ENCODE results near the gene SLC23A2.

Gene SLC23A2

DNA sequence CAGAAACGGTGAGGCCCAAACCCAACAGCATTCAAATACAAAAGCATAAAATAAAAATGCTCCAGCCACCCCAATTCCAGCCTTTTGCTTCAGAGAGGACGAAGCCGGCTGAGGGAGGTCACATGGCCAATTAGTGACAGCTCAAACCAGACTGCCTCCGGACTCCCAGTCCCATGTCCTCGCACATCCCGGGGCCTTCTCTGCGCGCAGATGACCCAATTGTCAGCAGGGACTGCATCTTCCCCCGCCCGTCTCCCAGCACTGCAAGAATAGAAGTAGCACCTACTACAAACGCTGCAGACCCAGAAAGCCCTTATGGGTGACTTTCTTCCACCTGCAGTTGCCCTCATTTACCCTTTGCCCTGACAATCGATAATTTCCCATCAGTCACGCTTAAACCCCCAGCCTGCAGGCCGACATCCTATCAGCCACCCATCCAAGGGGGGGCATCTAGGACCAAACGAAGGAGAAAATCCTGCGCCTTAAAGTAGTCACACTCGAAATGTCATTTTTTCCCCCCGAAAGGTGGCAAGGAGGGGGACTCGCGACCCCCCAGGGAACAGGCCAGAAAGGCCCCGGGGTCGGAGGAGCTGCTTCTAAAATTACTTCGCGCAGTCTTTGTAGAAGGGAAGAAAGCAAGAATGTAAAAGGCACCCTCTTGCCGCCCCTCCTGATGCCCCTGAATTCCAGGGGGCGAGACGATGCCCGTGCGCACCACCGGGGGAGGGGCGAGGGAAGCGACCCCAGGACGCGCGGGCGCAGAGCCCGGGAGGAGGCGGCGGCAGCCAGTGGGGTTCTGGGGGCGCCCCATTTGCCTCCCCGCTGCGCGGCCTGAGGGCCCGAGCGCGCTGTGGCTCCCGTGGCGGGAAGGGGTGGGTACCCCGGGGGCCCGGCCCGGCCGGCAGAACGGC, 792 bp downstream of the SLC23A2 start:
- Histone ChIP-seq H3K9me3 (ENCODE audit: severe bottlenecking) (no peaks in the 10 kb centered on the region), H3K27ac (ENCODE audit: poor library complexity, severe bottlenecking) (peak overlapping the region; percentile 12), H3K4me3 (ENCODE audit: severe bottlenecking) (peak overlapping the region; percentile 92), H3K36me3 (ENCODE audit: low read depth) (no peaks in the 10 kb centered on the region), H3K27me3 (ENCODE audit: insufficient read depth, poor library complexity, severe bottlenecking) (no peaks in the 10 kb centered on the region), H3K4me1 (ENCODE audit: insufficient read depth, poor library complexity, severe bottlenecking) (peaks cover 16% of the 10 kb centered on the region)
- TF ChIP-seq, protein P1, sequence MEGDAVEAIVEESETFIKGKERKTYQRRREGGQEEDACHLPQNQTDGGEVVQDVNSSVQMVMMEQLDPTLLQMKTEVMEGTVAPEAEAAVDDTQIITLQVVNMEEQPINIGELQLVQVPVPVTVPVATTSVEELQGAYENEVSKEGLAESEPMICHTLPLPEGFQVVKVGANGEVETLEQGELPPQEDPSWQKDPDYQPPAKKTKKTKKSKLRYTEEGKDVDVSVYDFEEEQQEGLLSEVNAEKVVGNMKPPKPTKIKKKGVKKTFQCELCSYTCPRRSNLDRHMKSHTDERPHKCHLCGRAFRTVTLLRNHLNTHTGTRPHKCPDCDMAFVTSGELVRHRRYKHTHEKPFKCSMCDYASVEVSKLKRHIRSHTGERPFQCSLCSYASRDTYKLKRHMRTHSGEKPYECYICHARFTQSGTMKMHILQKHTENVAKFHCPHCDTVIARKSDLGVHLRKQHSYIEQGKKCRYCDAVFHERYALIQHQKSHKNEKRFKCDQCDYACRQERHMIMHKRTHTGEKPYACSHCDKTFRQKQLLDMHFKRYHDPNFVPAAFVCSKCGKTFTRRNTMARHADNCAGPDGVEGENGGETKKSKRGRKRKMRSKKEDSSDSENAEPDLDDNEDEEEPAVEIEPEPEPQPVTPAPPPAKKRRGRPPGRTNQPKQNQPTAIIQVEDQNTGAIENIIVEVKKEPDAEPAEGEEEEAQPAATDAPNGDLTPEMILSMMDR (IDR thresholded peaks at IDR 0.05; ENCODE audit: poor library complexity, severe bottlenecking): no peak
- DNase-seq (ENCODE audit: low spot score): peak; percentile 74
- 0 out of 3 replicates have a peak, but pooled peaks have one; percentile 11 for ATAC-seq (ENCODE audit: low read depth)

DNA sequence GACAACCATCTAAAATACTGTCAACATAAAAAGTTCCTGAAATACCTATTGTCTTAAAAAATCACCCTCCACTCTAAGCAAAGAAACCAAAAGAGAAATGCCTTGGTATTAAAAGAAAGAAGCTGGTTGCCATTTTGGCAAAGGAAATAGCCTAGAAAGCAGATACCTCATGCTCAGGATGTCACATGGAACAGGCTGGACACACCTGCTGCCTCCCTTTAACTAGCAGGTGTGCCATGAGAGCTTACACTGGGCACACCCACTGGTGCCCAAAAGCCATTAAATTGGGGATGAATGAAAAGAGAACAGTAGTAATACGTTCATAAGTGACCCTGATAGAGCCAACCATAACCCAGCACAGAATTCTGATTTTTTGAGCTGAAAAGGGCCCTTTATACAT, 1.5 kb downstream of the SLC23A2 start:
- peaks cover 16% of the 10 kb centered on the region for H3K4me1 ChIP-seq (ENCODE audit: insufficient read depth, poor library complexity, severe bottlenecking)
- no peak for DNase-seq (ENCODE audit: low spot score)

DNA sequence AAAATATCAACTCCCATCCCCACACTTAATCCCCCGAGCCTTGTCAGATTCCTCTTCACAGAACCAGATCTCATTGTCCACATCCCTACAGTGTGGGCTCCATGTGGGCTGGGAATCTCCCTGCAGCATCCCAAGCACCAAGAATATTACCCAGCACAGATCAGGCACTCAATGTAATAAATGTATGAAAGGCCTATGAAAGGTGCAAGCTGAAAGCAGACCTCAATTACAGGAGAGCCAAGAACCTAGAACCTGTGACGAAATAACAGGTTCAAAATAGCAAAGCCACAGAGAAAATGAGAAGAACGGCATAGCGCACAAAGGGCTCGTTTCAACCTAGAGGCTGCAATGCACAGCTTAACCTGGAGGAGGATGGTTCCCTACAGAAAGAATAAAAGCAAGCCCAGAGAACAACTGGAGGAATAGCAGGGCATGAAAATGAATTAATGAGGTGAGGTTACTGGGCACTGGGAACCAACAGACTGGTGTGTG, 3.1 kb downstream of the SLC23A2 start:
- Histone ChIP-seq H3K4me1 (ENCODE audit: insufficient read depth, poor library complexity, severe bottlenecking) (peaks cover 16% of the 10 kb centered on the region), H3K4me3 (ENCODE audit: severe bottlenecking) (no peak overlapping the region), H3K27ac (ENCODE audit: poor library complexity, severe bottlenecking) (no peak overlapping the region), H3K36me3 (ENCODE audit: low read depth) (no peaks in the 10 kb centered on the region), H3K27me3 (ENCODE audit: insufficient read depth, poor library complexity, severe bottlenecking) (no peaks in the 10 kb centered on the region), H3K9me3 (ENCODE audit: severe bottlenecking) (no peaks in the 10 kb centered on the region)
- no peak for DNase-seq (ENCODE audit: low spot score)
- no peak for ATAC-seq (ENCODE audit: low read depth)
- TF ChIP-seq, protein P1 (IDR thresholded peaks at IDR 0.05; ENCODE audit: poor library complexity, severe bottlenecking): no peak

More for the DNA sequence above, 1.5 kb downstream of the SLC23A2 start:
- no peaks in the 10 kb centered on the region for H3K36me3 ChIP-seq (ENCODE audit: low read depth)
- H3K27me3 ChIP-seq (ENCODE audit: insufficient read depth, poor library complexity, severe bottlenecking): no peaks in the 10 kb centered on the region
- H3K27ac ChIP-seq (ENCODE audit: poor library complexity, severe bottlenecking): no peak overlapping the region
- H3K4me3 ChIP-seq (ENCODE audit: severe bottlenecking): peak overlapping the region; percentile 92
- TF ChIP-seq, protein P1 (IDR thresholded peaks at IDR 0.05; ENCODE audit: poor library complexity, severe bottlenecking): no peak
- no peaks in the 10 kb centered on the region for H3K9me3 ChIP-seq (ENCODE audit: severe bottlenecking)
- no peak for ATAC-seq (ENCODE audit: low read depth)

DNA sequence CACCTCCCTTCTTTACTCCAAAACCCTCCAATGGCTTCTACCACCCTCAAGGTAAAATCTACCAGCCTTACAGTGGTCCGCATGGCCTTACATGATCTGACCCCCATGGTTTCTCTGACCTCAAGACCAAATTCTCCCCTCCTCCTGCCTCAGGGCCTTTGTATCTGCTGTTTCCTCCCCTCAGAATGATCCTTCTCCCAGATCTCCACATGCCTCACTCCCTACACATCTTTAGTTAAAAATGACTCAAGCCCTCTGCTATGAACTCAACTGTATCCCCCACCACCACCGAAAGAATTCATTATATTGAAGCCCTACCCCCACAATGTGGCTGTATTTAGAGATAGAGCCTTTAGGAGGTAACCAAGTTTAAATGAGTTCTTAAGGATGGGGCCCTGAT, 4.1 kb downstream of the SLC23A2 start:
- DNase-seq (ENCODE audit: low spot score): no peak
- Histone ChIP-seq H3K4me1 (ENCODE audit: insufficient read depth, poor library complexity, severe bottlenecking) (peaks cover 16% of the 10 kb centered on the region), H3K4me3 (ENCODE audit: severe bottlenecking) (no peak overlapping the region), H3K9me3 (ENCODE audit: severe bottlenecking) (no peaks in the 10 kb centered on the region), H3K27ac (ENCODE audit: poor library complexity, severe bottlenecking) (no peak overlapping the region), H3K36me3 (ENCODE audit: low read depth) (no peaks in the 10 kb centered on the region), H3K27me3 (ENCODE audit: insufficient read depth, poor library complexity, severe bottlenecking) (no peaks in the 10 kb centered on the region)
- ATAC-seq (ENCODE audit: low read depth): no peak
- TF ChIP-seq, protein P1 (IDR thresholded peaks at IDR 0.05; ENCODE audit: poor library complexity, severe bottlenecking): no peak

DNA sequence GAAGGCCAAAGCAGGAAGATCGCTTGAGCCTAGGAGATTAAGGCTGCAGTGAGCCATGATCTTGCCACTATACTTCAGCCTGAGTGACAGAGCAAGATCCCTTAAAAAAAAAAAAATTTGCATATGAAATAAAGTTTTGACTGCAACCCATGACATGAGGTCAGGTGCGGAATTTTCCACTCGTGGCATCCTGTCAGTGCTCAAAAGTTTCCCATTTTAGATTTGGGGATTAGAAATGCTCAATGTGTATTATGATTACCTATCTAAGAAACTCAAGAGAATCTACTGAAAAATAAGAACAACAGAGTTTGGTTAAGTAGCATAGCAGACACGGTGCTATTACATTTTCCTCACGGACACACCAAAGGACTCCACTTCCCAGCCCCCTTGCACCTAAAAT, 11.7 kb downstream of the SLC23A2 start:
- DNase-seq (ENCODE audit: low spot score): no peak
- H3K27me3 ChIP-seq (ENCODE audit: insufficient read depth, poor library complexity, severe bottlenecking): no peaks in the 10 kb centered on the region
- H3K4me1 ChIP-seq (ENCODE audit: insufficient read depth, poor library complexity, severe bottlenecking): no peaks in the 10 kb centered on the region

More for the DNA sequence above, 11.7 kb downstream of the SLC23A2 start:
- TF ChIP-seq, protein P1 (IDR thresholded peaks at IDR 0.05; ENCODE audit: poor library complexity, severe bottlenecking): no peak
- no peak overlapping the region for H3K27ac ChIP-seq (ENCODE audit: poor library complexity, severe bottlenecking)
- no peaks in the 10 kb centered on the region for H3K9me3 ChIP-seq (ENCODE audit: severe bottlenecking)
- no peak for ATAC-seq (ENCODE audit: low read depth)
- no peak overlapping the region for H3K4me3 ChIP-seq (ENCODE audit: severe bottlenecking)
- H3K36me3 ChIP-seq (ENCODE audit: low read depth): no peaks in the 10 kb centered on the region
